Hematopoietic multipotent progenitor cell treated with erythropoietin and hydrocortisone succinate and interleukin-3 and kit ligand, for 15 days (in vitro differentiated cells): ENCODE data around the gene PLEKHG3.

Experiments
- DNase-seq: peaks from one replicate; pipeline ENCODE4 v3.0.0-alpha.2; 2015; ENCODE audit warnings: low spot score

The PLEKHG3 gene

DNA sequence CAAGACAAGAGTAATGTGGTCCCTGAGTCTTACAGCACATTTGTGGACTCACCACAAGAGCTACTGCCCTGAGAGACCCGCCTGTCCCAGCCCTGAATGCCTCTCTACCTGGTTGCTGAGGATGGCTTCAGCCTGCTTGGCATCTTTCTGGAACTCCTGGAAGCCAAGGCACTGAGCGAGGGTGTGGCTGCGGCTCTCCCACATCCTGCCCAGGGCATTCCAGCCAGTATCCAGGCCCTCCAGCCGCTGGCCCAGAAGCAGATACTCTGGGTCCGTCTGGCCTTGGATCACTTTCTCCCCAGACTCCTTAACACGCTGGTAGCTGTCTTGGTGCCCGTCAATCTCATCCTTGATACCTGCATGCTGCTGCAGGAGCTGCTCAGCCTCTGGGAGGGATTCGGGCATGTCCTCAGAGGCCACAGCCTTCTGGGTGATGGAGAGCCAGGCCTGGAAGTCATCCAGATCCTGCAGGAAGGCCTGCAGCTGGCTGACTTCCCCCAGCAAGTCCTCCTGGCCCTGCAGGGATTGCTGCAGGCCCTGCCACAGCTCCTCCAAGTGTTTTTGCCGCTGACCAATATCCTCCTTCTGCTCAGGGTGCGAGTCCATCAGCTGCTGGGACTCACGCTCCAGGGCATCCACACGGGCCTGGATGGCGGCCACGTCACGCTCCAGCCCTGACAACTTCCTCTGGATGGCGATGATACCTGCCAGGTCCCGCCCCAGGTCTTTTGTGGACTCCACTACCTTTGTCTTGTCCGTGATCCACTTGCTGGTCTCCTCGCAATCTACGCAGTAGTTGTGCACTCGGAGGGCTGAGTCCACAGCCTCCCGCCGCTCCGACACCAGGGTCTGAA, 82.3 kb downstream of the PLEKHG3 start:
- DNase-seq, result no peak

DNA sequence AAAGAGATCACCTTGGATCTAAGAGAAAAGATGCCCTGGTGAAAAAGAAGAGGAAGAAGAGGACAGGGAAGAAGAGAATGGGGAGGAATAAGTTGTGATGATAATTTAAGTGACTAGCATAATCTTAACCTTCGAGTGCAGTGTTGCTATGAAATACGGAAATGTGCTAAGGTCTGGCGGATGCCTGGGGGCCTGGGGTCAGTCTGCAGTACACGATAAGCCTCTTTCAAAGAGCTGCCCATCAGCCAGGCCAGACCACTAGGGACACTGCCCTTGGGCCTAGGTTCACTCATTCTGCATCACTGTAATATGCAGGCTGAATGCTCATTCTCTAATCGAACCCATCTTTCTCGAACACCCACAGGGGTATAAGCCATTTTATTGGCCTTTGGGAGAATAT, 83.4 kb downstream of the PLEKHG3 start:
- DNase-seq, result no peak

DNA sequence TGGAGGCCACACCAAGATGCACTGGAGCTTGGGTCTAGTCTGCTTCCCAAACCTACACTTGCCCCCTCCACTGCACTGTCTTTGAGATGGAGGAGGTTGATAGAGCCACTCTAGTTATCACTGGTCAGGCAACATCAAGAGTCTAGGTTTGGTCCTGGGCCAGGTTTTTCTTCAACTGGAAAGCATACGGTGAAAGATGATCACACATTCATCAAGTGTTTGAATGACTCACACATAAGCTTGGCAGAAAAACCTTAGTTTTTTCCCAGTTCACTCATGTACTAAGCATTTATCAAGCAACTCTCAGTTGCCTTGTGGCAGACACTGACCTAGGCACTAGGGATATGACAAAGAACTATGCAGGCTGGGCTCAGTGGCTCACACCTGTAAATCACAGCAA, 84.5 kb downstream of the PLEKHG3 start:
- DNase-seq, result peak; percentile 32

DNA sequence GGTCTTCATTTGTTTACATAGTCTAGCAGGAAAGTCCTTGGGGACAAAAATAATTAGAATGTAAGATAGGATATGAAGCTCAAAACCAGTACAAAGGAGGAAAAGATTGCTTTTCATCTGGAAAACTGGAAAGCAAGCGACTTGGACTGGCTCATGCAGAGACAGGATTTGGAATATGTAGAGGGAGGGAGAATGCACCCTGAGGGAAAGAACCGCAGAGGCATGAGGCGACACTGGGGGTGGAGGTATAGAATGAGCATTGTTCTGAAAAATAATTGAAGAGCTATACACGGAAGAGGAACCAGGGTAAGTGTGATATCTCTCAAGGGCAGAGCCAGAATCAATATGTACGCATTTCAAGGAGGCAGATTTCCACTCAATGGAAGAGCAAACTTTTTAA, 85.5 kb downstream of the PLEKHG3 start:
- DNase-seq, result no peak

DNA sequence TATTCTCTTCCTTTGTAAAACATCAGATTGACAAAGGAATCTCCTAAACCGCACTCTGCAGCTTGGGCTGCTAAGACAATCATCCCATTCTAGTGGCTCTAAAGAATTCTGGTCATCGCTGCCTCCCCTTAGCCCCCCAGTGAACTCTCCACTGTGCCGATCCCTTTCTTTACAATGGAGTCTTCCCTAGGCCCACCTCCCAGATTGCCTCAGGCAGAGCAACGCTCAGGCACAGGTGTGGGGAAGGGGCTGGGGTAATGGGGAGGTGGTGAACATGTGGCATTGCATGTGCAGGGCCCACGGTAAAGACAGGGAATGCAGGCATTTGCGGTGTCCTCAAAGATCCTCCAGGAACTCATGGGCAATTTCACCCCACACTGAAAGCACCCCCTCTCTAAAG, 86.3 kb downstream of the PLEKHG3 start:
- DNase-seq, result no peak

DNA sequence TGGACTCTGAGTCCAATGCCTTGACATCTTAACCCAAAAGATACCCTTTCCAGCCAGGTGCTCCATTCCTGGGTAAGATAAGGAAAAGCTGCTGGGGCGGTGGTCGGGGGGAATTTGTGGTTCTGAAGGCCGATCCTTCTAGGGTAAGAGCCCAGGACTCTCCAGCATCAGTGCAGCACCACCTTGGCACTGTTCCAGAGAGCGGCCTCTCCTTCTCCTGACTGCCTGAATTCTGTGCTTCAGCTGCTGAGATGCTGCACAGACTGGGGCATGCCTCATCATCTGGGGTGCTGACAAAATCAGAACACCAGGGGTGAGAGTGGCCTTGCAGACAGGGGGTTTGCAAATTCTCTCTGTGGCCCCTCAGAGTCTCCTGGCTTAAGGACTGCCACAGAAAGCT, 88.0 kb downstream of the PLEKHG3 start:
- no peak for DNase-seq

DNA sequence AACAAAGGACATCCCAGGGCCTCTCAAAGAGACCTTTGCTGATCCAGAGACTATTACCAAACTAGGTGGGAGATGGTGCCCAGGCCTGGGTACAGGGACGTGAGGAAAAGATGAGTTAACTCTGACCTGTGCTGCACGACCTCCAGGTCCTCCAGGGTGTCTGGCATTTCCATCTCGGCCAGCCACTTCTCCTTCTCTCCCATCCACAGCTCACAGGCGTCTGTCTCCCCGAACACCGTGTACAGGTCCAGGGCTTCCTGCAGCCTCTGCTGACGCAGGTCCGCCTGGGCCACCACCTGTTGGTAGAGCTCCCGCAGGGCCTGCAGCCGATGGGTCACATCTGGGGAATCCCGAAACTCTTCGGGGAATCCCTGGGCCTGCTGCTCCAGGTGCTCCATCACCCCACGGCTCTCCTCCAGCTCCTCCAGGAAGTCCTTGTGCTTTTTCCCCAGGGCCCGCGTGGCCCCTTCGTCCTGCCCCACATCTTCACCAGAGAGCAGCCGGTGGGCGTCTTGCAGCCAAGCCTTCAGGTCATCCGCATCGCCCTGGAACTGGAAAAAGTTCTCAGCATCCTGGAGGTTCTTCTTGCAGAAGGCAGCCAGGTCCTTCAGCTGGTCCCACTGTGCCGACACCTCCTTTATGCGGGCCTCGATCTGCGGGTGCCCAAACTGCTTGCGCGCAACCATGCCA, 88.8 kb downstream of the PLEKHG3 start:
- no peak for DNase-seq

DNA sequence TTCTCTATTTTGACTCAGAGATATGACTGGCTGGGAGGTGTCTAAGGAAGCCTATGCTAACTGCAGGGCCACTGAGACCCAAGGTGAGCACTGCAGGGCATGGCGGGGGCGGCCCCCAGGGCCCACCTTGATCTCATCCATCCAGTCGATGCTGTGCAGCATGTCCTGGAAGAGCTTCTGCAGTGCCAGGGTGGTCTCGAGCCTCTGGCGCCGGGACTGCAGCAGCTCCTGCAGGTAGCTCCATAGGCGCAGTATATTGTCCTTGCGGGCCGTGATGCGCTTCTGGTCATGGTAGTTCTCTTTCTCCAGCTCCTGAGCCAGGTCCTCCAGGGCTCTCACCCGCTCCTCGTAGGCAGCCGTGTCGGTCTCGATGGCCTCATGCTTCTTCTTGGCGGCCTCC, 91.0 kb downstream of the PLEKHG3 start:
- no peak for DNase-seq

DNA sequence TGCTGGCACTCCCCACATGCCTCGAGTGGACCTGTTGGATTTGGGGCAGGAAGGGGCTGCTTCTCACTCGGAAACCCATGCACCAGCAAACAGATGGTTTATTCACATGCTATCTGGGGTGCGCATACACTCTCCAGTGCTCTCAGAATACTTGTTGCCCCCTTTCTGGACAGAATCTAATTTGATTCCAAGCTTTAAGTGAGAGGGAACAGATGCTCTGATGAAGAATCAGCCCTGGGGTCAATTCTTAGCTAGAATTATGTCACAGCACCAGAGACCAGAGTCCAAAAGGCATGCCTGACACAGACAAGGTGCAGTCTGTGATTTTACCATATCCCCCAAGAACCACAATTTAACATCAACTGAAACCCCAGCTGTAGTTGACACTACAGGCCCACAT, 91.7 kb downstream of the PLEKHG3 start:
- DNase-seq, result no peak

DNA sequence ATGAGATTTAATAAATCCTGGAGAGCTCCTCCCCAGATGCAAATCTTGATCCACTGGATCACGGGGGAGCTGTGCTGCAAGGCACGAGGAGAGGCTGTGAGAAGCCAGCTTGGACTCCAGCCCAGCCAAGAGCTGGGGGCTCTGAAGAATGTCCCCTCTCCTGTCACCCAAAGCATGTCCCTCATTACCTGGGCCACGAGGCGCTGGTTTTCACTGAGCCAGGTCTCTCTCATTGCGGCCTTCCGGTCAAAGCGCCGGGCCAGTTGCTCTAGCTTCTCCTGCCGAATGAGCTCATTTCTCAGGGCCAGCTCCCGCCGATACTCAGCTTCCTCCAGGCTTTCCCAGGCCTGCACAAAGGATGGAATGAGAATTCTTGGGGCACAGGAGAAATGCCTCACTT, 92.1 kb downstream of the PLEKHG3 start:
- no peak for DNase-seq

DNA sequence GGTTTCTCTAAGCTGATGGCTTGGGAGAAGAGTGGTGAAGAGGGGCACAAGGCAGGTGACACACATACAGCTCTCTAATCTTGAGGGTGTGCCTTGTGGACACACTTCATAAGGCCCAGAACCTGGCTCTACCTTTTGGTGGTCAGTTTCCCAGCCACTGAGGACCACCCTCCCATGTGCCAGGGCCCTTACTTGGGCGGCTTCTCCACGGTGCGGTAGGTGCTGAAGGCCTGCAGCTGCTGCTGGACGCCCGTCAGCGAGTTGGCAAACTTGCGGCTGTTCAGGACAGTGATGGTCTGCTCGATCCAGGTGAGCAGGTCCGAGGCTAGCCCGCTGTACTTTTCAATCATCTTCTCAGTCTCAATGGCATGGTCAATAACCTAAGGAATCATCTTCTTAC, 95.3 kb downstream of the PLEKHG3 start:
- DNase-seq, result no peak
